ENCODE results near the gene TOM1L2. TPM values are rescaled to one million over a fixed set of nuclear protein-coding genes. Genes with fewer than 3 reads are reported as not detected.
A peak's percentile ranks its signal among the peaks of the same experiment; 100 is the strongest.

TOM1L2 gene
- total RNA-seq, 1 donor from 2014 or later = 13.4 TPM

GRCh38 chr17:17827826-17828621 is 144.2 kb downstream of the TOM1L2 start:
- Mint-ChIP-seq H3K9me3 (no peaks in the 10 kb centered on the region), H3K27me3 (ENCODE audit: low read depth) (no peaks in the 10 kb centered on the region), H3K36me3 (ENCODE audit: low read depth) (peaks cover 36% of the 10 kb centered on the region), H3K4me1 (ENCODE audit: low read depth) (peaks cover 51% of the 10 kb centered on the region), H3K27ac (peak overlapping the region; percentile 40), H3K4me3 (ENCODE audit: low read depth) (peak overlapping the region; percentile 49)
- intact Hi-C loops (cut with micrococcal nuclease) = loop anchor here (10.0 kb wide), 1 partner anchor 357 kb away; the partner anchor contains the start of gene ALKBH5
- DNase-seq (ENCODE audit: low spot score) = no peak

GRCh38 chr17:17826942-17827785 is 145.0 kb downstream of the TOM1L2 start:
- Mint-ChIP-seq H3K36me3 (ENCODE audit: low read depth) (peaks cover 40% of the 10 kb centered on the region), H3K27me3 (ENCODE audit: low read depth) (no peaks in the 10 kb centered on the region), H3K4me1 (ENCODE audit: low read depth) (peaks cover 56% of the 10 kb centered on the region), H3K4me3 (ENCODE audit: low read depth) (peak overlapping the region; percentile 24), H3K27ac (peak overlapping the region; percentile 94), H3K9me3 (no peaks in the 10 kb centered on the region)
- no peak for DNase-seq (ENCODE audit: low spot score)
- intact Hi-C loops (cut with micrococcal nuclease) = loop anchor here (1.0 to 10.0 kb wide), 2 partner anchors 23 to 358 kb away; partner anchors contain the start of gene ALKBH5

GRCh38 chr17:17826342-17826713 is 145.9 kb downstream of the TOM1L2 start:
- intact Hi-C loops (cut with micrococcal nuclease) = loop anchor here (1.0 to 10.0 kb wide), 2 partner anchors 24 to 358 kb away; partner anchors contain the start of gene ALKBH5
- Mint-ChIP-seq H3K4me1 (ENCODE audit: low read depth) (peaks cover 62% of the 10 kb centered on the region), H3K27ac (peak overlapping the region; percentile 94), H3K36me3 (ENCODE audit: low read depth) (peaks cover 38% of the 10 kb centered on the region), H3K4me3 (ENCODE audit: low read depth) (peak overlapping the region; percentile 34), H3K9me3 (no peaks in the 10 kb centered on the region), H3K27me3 (ENCODE audit: low read depth) (no peaks in the 10 kb centered on the region)
- DNase-seq (ENCODE audit: low spot score) = no peak

- intact Hi-C loops (cut with micrococcal nuclease) = loop anchor here (1.0 to 10.0 kb wide), 4 partner anchors 11 to 360 kb away; partner anchors contain the start of genes ALKBH5, ATPAF2, GID4 and SREBF1
- Mint-ChIP-seq H3K4me3 (ENCODE audit: low read depth) (peak overlapping the region; percentile 70), H3K27ac (peak overlapping the region; percentile 94), H3K36me3 (ENCODE audit: low read depth) (peaks cover 42% of the 10 kb centered on the region), H3K9me3 (no peaks in the 10 kb centered on the region), H3K4me1 (ENCODE audit: low read depth) (peaks cover 70% of the 10 kb centered on the region), H3K27me3 (ENCODE audit: low read depth) (no peaks in the 10 kb centered on the region)
- no peak for DNase-seq (ENCODE audit: low spot score)
Observed at GRCh38 chr17:17824783-17825614, 147.2 kb downstream of the TOM1L2 start.

GRCh38 chr17:17824119-17824782 is 147.9 kb downstream of the TOM1L2 start:
- H3K36me3 Mint-ChIP-seq (ENCODE audit: low read depth) = peaks cover 46% of the 10 kb centered on the region
- peaks cover 75% of the 10 kb centered on the region for H3K4me1 Mint-ChIP-seq (ENCODE audit: low read depth)
- DNase-seq (ENCODE audit: low spot score) = no peak
- peak overlapping the region; percentile 70 for H3K4me3 Mint-ChIP-seq (ENCODE audit: low read depth)
- H3K27ac Mint-ChIP-seq = peak overlapping the region; percentile 94
- no peaks in the 10 kb centered on the region for H3K27me3 Mint-ChIP-seq (ENCODE audit: low read depth)
- intact Hi-C loops (cut with micrococcal nuclease) = loop anchor here (1.0 to 10.0 kb wide), 4 partner anchors 12 to 361 kb away; partner anchors contain the start of genes ALKBH5, ATPAF2, GID4 and SREBF1
- no peaks in the 10 kb centered on the region for H3K9me3 Mint-ChIP-seq

GRCh38 chr17:17823433-17824118 is 148.6 kb downstream of the TOM1L2 start:
- Mint-ChIP-seq H3K9me3 (no peaks in the 10 kb centered on the region), H3K27ac (peak overlapping the region; percentile 94), H3K27me3 (ENCODE audit: low read depth) (no peaks in the 10 kb centered on the region), H3K4me1 (ENCODE audit: low read depth) (peaks cover 81% of the 10 kb centered on the region), H3K4me3 (ENCODE audit: low read depth) (peak overlapping the region; percentile 77), H3K36me3 (ENCODE audit: low read depth) (peaks cover 52% of the 10 kb centered on the region)
- DNase-seq (ENCODE audit: low spot score) = peak; percentile 82
- intact Hi-C loops (cut with micrococcal nuclease) = loop anchor here (1.0 to 10.0 kb wide), 4 partner anchors 13 to 361 kb away; partner anchors contain the start of genes ALKBH5, ATPAF2, GID4 and SREBF1

GRCh38 chr17:17822616-17823015 is 149.6 kb downstream of the TOM1L2 start:
- intact Hi-C loops (cut with micrococcal nuclease) = loop anchor here (5.0 to 10.0 kb wide), 2 partner anchors 215 to 362 kb away; partner anchors contain the start of genes ALKBH5, ATPAF2 and GID4
- H3K36me3 Mint-ChIP-seq (ENCODE audit: low read depth) = peaks cover 53% of the 10 kb centered on the region
- peaks cover 74% of the 10 kb centered on the region for H3K4me1 Mint-ChIP-seq (ENCODE audit: low read depth)
- no peaks in the 10 kb centered on the region for H3K27me3 Mint-ChIP-seq (ENCODE audit: low read depth)
- no peaks in the 10 kb centered on the region for H3K9me3 Mint-ChIP-seq
- no peak for DNase-seq (ENCODE audit: low spot score)
- H3K27ac Mint-ChIP-seq = peak overlapping the region; percentile 69
- H3K4me3 Mint-ChIP-seq (ENCODE audit: low read depth) = peak overlapping the region; percentile 77

GRCh38 chr17:17822189-17822588 is 150.0 kb downstream of the TOM1L2 start:
- Mint-ChIP-seq H3K9me3 (no peaks in the 10 kb centered on the region), H3K27ac (peak overlapping the region; percentile 69), H3K36me3 (ENCODE audit: low read depth) (peaks cover 53% of the 10 kb centered on the region), H3K4me1 (ENCODE audit: low read depth) (peaks cover 71% of the 10 kb centered on the region), H3K4me3 (ENCODE audit: low read depth) (peak overlapping the region; percentile 77), H3K27me3 (ENCODE audit: low read depth) (no peaks in the 10 kb centered on the region)
- no peak for DNase-seq (ENCODE audit: low spot score)
- intact Hi-C loops (cut with micrococcal nuclease) = loop anchor here (5.0 to 10.0 kb wide), 2 partner anchors 215 to 363 kb away; partner anchors contain the start of genes ALKBH5, ATPAF2 and GID4

- Mint-ChIP-seq H3K4me3 (ENCODE audit: low read depth) (peak overlapping the region; percentile 77), H3K9me3 (no peaks in the 10 kb centered on the region), H3K27me3 (ENCODE audit: low read depth) (no peaks in the 10 kb centered on the region), H3K36me3 (ENCODE audit: low read depth) (peaks cover 56% of the 10 kb centered on the region), H3K27ac (peak overlapping the region; percentile 39), H3K4me1 (ENCODE audit: low read depth) (peaks cover 57% of the 10 kb centered on the region)
- DNase-seq (ENCODE audit: low spot score) = no peak
- intact Hi-C loops (cut with micrococcal nuclease) = loop anchor here (5.0 to 10.0 kb wide), 2 partner anchors 217 to 364 kb away; partner anchors contain the start of genes ALKBH5, ATPAF2 and GID4
Observed at GRCh38 chr17:17820463-17821158, 151.6 kb downstream of the TOM1L2 start.

GRCh38 chr17:17820046-17820445 is 152.2 kb downstream of the TOM1L2 start:
- Mint-ChIP-seq H3K4me3 (ENCODE audit: low read depth) (peak overlapping the region; percentile 39), H3K9me3 (no peaks in the 10 kb centered on the region), H3K27ac (peak overlapping the region; percentile 65), H3K4me1 (ENCODE audit: low read depth) (peaks cover 56% of the 10 kb centered on the region), H3K27me3 (ENCODE audit: low read depth) (no peaks in the 10 kb centered on the region), H3K36me3 (ENCODE audit: low read depth) (peaks cover 62% of the 10 kb centered on the region)
- no peak for DNase-seq (ENCODE audit: low spot score)
- intact Hi-C loops (cut with micrococcal nuclease) = loop anchor here (5.0 to 10.0 kb wide), 2 partner anchors 217 to 365 kb away; partner anchors contain the start of genes ALKBH5, ATPAF2 and GID4
